ENCODE measurements around the gene VAC14. TPM values are rescaled to one million over a fixed set of nuclear protein-coding genes. Genes with fewer than 3 reads are reported as not detected.

The VAC14 gene
- total and polyA plus RNA-seq, 8 donors = 14.9 to 90.6 (median 39.3) TPM

DNA sequence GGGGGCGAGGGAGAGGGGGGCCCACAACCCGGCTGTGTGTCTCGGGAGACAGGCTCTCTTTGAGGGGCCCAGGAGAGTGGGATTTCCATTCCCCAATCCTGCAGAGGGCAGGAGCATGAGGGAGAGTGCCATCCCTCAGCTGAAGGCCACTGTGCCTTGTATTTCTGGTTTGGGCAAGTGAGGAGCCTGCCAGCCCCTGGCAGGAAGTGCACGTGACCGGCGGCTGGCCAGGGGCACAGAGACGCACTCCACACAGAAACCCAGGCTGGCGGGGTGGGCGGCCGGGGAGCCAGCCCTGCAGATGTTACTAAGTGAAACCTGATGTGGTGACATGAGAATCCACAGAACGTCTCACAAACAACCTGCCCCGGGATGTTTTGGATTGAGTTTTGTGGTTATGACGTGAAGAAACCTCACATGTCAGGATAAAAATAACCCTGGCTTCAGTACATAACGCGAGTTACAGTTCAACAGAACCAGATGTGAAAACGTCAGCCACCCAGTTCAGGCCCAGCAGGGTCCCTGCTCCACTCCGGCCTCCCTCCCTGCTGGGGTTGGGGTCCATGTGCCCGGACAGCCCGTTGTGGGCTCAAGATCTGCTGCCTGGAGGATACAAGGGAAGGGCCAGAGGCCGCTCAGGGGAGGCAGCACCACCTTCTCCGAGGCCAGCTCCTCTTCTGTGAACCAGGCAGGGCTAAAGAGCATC is 63.4 kb downstream of the VAC14 start:
- WGBS, 5 donors = 35 to 59% (median 51%) methylated on average over 16 to 21 of the region's 21 CpGs
- Histone ChIP-seq H3K9me3 (no peaks in the 10 kb centered on the region), H3K36me3 (peaks cover 0 to 29% (median 21%) of the 10 kb centered on the region in 4 donors), H3K27me3 (no peaks in the 10 kb centered on the region), H3K27ac (peak overlapping the region; percentile 26 to 90 (median 83)), H3K4me3 (no peak overlapping the region), H3K4me1 (peaks cover 35 to 62% (median 44%) of the 10 kb centered on the region in 4 donors)
- DNase-seq = peak; percentile 55 to 86
- intact Hi-C loops (cut with DNase I; ENCODE audit: low total_unique reads) = no loop called here
- TF ChIP-seq POLR2A (IDR thresholded peaks at IDR 0.05) = no peak
- peak; percentile 28 to 62 (median 36) for TF ChIP-seq POLR2AphosphoS5 (IDR thresholded peaks at IDR 0.05)
- TF ChIP-seq EP300 (IDR thresholded peaks at IDR 0.05) = peak; percentile 34
- TF ChIP-seq, protein P1, sequence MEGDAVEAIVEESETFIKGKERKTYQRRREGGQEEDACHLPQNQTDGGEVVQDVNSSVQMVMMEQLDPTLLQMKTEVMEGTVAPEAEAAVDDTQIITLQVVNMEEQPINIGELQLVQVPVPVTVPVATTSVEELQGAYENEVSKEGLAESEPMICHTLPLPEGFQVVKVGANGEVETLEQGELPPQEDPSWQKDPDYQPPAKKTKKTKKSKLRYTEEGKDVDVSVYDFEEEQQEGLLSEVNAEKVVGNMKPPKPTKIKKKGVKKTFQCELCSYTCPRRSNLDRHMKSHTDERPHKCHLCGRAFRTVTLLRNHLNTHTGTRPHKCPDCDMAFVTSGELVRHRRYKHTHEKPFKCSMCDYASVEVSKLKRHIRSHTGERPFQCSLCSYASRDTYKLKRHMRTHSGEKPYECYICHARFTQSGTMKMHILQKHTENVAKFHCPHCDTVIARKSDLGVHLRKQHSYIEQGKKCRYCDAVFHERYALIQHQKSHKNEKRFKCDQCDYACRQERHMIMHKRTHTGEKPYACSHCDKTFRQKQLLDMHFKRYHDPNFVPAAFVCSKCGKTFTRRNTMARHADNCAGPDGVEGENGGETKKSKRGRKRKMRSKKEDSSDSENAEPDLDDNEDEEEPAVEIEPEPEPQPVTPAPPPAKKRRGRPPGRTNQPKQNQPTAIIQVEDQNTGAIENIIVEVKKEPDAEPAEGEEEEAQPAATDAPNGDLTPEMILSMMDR (IDR thresholded peaks at IDR 0.05) = no peak

DNA sequence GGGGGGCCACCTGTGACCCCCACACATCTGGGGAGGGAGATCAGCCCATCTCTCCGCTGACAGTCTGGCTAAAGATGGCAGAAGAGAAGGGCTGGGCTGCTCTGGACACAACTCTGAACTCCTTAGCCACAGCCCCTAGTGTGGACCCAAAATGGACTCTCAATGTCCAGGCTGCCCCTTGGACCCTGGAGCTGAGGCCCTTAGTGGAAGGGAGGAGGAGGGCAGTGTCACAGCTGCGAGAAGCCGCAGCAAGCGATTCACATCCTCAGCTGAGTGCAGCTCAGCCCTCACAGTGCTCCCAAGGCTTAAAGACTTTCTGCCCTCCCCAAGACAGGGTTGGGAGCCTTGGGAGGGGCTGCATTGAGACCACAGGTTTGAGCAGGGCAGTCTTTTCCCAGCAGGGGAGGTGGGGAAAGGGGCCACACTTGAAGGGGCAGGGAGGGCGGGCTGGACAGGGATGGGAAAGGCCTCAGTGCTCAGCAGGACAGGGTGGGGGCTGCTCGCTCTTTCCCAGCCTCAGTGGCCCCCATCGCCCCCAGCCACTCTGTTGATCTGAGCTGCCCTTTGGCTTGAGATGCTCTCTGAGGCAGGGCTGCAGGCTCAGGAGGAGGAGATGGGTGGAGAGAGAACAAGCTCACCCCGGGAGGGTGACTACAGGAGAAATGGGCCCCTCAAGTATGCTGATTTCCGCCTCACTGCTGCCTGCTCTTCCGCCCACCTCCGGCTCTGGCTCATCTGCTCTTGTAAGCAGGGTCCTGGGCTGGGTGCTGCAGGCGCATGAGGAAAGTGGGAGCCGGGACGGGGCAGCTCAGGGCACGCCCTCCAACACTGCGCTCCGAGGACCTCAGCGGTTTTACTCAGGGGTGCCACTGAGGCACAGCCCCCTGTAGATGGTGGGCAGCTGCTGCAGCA is 64.2 kb downstream of the VAC14 start:
- no peaks in the 10 kb centered on the region for H3K9me3 ChIP-seq
- peak overlapping the region; percentile 26 to 90 (median 83) for H3K27ac ChIP-seq
- intact Hi-C loops (cut with DNase I; ENCODE audit: low total_unique reads) = no loop called here
- H3K27me3 ChIP-seq = no peaks in the 10 kb centered on the region
- H3K4me3 ChIP-seq = no peak overlapping the region
- DNase-seq = peak in 1 of 2 donors; percentile 46
- peaks cover 0 to 22% (median 15%) of the 10 kb centered on the region in 4 donors for H3K36me3 ChIP-seq
- peaks cover 35 to 57% (median 43%) of the 10 kb centered on the region in 4 donors for H3K4me1 ChIP-seq
- TF ChIP-seq POLR2A (IDR thresholded peaks at IDR 0.05) (no peak), EP300 (IDR thresholded peaks at IDR 0.05) (no peak), POLR2AphosphoS5 (IDR thresholded peaks at IDR 0.05) (no peak)
- TF ChIP-seq, protein P1 (IDR thresholded peaks at IDR 0.05) = no peak
- 86 to 92% (median 87%) methylated on average over 16 to 18 of the region's 18 CpGs for WGBS, 5 donors

DNA sequence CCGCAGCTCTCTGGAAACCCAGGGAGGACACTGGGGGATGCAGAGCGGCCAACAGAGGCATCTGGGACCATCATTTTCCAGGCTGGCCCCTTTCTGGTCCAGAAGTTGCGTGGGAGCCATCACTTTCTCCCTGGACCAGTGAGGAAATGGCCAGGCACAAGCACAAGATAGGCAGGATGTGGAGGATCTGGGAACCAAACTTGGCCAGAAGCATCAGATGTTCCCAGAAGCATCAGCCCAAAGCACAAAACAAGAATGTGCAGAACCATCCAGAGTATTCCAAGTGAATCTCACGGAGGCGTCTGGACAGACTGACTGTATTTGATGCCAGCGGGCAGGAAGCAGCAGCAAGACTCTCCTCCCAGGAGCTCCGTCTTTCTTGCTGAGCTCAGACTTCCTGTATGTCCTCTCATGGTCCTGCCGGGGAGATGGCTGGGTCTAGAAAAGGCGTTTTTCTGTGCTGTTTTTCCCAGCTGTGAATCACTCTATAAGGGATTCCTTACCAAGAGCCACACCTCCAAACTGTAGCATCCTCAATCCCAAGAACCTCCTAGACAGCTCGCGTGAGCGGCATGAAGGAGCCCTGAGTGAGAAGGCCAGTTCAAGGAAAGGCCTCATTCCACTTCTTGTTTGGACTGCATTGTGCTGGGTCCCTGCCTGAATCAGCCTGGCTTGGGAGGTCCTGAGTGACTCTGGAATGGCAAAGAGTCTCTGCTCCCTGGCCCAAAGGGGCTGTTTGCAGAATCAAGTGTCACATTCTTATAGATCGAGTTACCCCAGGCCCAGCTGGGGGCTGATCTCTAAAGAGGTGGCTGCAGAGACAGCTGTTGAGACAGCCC is 65.6 kb downstream of the VAC14 start:
- H3K9me3 ChIP-seq = no peaks in the 10 kb centered on the region
- intact Hi-C loops (cut with DNase I; ENCODE audit: low total_unique reads) = no loop called here
- peaks cover 27 to 45% (median 34%) of the 10 kb centered on the region in 4 donors for H3K4me1 ChIP-seq
- peak overlapping the region; percentile 23 to 90 (median 83) for H3K27ac ChIP-seq
- H3K4me3 ChIP-seq = no peak overlapping the region
- H3K27me3 ChIP-seq = no peaks in the 10 kb centered on the region
- TF ChIP-seq EP300 (IDR thresholded peaks at IDR 0.05) = no peak
- TF ChIP-seq POLR2A (IDR thresholded peaks at IDR 0.05) = no peak
- TF ChIP-seq POLR2AphosphoS5 (IDR thresholded peaks at IDR 0.05) = no peak
- TF ChIP-seq, protein P1 (IDR thresholded peaks at IDR 0.05) = no peak
- peaks cover 6 to 22% (median 14%) of the 10 kb centered on the region in 4 donors for H3K36me3 ChIP-seq
- 70 to 85% (median 80%) methylated on average over 13 of the region's 13 CpGs for WGBS, 5 donors
- DNase-seq = no peak

Data from stomach (tissue), 9 donors.